GM12873 (cell line): ENCODE data around the gene CPT1C.

Source experiments
- CTCF ChIP-seq: IDR thresholded peaks from 2 replicates; pipeline ENCODE4 v1.5.1; 2012; ENCODE audit warnings: low read depth, mild to moderate bottlenecking, moderate library complexity, low read length, control low read depth; ENCODE audit not compliant: insufficient read depth; ENCODE audit errors: missing control alignments

Gene CPT1C

GRCh38 chr19:49704888-49705642, 14.1 kb downstream of the CPT1C start:
- no peak for TF ChIP-seq CTCF

- TF ChIP-seq CTCF, result no peak
Observed at GRCh38 chr19:49705919-49706318, 15.0 kb downstream of the CPT1C start.

- TF ChIP-seq CTCF, result no peak
Observed at GRCh38 chr19:49710372-49710951, 19.5 kb downstream of the CPT1C start.

- no peak for TF ChIP-seq CTCF
Observed at GRCh38 chr19:49712397-49712859, 21.5 kb downstream of the CPT1C start.

- TF ChIP-seq CTCF, result no peak
Observed at GRCh38 chr19:49713236-49713845, 22.4 kb downstream of the CPT1C start.

- TF ChIP-seq CTCF, result no peak
Observed at GRCh38 chr19:49716154-49716553, 25.2 kb downstream of the CPT1C start.

GRCh38 chr19:49718511-49718910, 27.6 kb downstream of the CPT1C start:
- no peak for TF ChIP-seq CTCF
